GM18526 (cell line): ENCODE data around the gene IRF2BPL.

Experiments used
- POLR2A ChIP-seq: IDR thresholded peaks from 3 replicates; pipeline ENCODE4 v1.6.1; 2011; ENCODE audit not compliant: insufficient read length; ENCODE audit errors: extremely low read depth

IRF2BPL gene

GRCh38 chr14:76996563-76997146 lies 31.9 kb downstream of the IRF2BPL start:
- no peak for TF ChIP-seq POLR2A

- TF ChIP-seq POLR2A, result no peak
Observed at GRCh38 chr14:76995279-76996035, 33.1 kb downstream of the IRF2BPL start.

- TF ChIP-seq POLR2A, result no peak
Observed at GRCh38 chr14:76993752-76994151, 34.8 kb downstream of the IRF2BPL start.

DNA sequence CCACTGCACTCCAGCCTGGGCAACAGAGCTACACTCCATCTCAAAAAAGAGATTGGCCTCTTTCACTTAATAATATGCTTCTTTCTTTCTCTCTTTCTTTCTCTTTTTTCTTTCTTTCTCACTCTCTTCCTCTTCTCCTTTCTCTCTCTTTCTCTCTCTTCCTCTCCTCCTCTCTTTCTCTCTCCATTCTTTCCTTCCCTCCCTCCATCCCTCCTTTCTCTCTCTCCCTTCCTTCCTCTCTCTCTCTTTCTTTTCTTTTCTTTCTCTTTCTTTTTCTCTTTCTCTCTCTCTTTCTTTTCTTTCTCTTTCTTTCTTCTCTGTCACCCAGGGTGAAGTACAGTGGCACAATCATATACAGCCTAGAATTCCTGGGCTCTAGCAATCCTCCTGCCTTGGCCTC lies 38.4 kb downstream of the IRF2BPL start:
- no peak for TF ChIP-seq POLR2A

DNA sequence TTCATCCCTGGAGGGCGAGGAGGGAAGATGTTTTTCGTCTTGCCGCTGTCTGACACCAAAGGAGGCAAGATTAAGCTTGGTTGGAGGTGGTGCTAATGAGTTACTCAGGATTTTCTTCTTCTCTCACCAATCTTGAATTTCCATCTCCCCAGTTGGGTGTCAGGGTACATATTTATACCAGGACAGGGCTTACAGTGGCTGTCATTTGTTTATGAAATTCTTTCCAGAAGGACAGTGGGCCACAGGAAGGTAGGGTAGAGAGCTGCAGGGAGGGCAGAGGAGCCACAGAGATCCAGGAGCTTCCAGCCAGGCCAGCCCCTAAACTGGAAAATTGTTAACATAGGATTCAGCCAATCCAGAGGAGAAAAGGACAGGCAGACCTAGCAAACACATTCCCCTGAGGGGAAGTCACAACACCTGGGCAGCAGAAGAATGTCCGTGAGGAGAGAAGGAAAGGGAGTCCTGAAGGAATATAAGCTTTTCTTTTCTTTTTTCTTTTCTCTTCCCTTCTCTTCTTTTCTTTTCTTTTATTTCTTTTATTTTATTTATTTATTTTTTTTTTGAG lies 40.5 kb downstream of the IRF2BPL start:
- TF ChIP-seq POLR2A, result no peak

DNA sequence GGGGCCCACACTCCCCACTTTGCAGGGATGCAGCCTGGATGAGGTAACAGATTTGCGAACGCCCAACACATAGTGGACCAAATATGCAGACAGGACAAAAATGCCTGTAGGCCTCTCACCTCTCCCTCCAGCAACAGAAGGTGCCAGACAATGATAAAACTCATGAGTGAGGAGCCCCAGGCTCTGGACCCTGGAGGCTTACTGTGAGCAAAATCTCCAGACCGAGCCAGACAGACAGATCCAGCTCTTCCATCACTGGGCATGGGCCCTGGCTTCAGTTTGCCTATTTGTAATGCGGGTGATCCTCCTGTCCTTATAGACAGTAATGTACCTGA lies 42.3 kb downstream of the IRF2BPL start:
- TF ChIP-seq POLR2A, result no peak

- TF ChIP-seq POLR2A, result no peak
Observed at GRCh38 chr14:76985540-76986230, 42.8 kb downstream of the IRF2BPL start.

- TF ChIP-seq POLR2A, result no peak
Observed at GRCh38 chr14:76984787-76985375, 43.6 kb downstream of the IRF2BPL start.

DNA sequence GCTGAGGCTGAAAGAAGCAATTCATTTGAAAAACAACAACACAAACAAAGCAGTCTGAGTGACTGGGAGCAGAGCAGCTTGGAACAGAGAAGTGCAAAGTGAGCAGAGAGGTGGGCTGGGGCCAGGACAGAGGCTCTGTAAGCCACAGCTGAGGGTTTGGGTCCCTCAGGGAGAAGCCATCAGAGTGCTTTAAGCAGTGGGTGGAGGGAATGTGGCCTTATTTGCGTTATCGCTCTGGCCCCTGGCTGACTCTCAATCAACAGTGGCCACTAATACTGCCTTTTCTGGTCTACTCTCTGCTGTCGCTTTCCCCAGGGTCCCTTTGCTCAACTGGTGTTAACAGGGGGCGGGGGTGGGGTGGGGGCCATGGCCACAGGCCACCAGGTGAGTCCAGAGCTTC lies 44.2 kb downstream of the IRF2BPL start:
- no peak for TF ChIP-seq POLR2A

GRCh38 chr14:76981670-76982069 lies 46.8 kb downstream of the IRF2BPL start:
- TF ChIP-seq POLR2A, result no peak

- TF ChIP-seq POLR2A, result no peak
Observed at GRCh38 chr14:76977793-76978720, 50.5 kb downstream of the IRF2BPL start.

DNA sequence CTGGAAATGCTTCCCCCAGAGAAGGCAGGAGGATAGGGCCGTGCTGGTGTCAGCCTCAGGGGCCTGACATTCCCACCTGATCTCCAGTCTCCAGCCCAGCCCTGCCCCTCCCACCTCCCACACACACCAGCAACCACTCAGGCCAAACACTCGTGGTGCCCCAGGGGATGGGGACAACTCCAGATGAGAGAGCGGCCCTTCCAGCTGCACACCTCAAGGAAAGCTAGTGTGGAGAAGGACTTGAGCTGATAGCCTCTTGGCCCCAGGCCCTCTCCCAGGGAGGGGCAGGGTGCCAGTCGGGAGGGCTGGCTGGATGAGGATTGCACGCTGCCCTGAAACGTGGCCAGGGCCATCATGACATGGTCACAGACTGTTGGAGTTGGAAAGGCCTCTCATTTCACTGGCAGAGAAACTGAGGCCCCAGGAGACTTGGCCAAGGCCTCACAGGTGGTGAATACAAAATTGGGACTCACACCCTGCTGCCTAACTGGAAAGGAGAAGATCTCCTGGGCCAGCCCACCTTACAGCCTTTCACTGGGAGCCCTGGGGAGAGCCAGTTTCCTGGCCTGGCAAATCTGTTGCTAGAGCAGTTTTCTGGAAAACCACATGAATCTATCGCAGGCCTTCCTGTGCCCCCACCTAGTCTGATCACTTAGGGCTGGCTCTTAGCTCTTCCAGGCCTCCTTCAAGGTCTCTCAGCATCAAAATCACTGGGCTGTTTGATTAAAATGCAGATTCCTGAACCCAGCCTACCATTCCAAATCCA lies 52.1 kb downstream of the IRF2BPL start:
- no peak for TF ChIP-seq POLR2A

DNA sequence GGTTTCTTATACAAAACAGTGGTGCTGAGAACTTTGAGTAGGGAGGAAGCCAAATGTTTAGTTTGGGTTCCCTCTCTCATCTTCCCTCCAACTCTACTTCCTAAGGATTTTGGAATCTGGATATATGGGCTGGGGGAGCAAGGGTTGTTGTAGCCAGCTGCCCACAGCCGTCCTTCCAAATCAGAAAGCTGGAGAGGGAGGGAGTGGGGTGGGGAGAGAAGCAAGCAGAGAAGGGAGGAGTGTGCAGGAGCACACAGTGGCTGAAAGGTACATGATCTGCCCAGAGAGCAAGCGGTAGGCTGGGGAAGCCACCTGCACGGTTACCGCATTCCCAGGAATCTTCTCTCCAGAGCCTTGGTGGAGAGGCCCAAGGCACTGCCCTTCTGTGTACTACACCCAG lies 52.7 kb downstream of the IRF2BPL start:
- no peak for TF ChIP-seq POLR2A

DNA sequence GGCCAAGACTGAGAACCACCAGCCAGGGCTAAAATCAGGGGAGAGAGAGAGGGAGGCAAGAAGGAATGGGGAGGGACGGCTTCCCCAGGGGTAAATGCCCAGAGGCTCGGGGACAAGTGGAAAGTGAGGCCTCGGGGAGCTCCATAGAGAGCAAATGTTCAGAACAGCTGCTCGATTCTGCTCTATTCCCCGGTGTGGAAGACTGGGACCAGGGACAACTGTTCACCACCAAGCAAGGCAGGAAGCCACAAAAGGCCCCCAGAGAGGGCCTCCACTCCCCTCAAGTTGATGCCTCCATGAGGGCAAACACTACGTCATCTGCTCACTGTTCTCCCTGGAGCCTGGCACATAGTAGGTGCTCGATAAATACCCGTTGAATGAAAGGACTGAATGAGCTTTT lies 53.5 kb downstream of the IRF2BPL start:
- TF ChIP-seq POLR2A, result no peak
